GM10266 (cell line): Measurements from ENCODE around the gene MARCHF10.
A peak's percentile ranks its signal among the peaks of the same experiment; 100 is the strongest.
"Not testable (repeated sequence)": the region's sequence is repeated elsewhere in the genome, so short reads cannot be mapped to it uniquely, and the experiment has no call there.

ENCODE experiments used
- DNase-seq: peaks from one replicate; pipeline ENCODE4 v3.0.0; 2012; ENCODE audit errors: extremely low spot score
- TF ChIP-seq, protein P1 (sequence below): IDR thresholded peaks from 2 replicates; pipeline ENCODE4 v1.5.1; 2012; ENCODE audit warnings: mild to moderate bottlenecking, low read depth; ENCODE audit not compliant: control insufficient read depth, insufficient read depth; ENCODE audit errors: missing control alignments

The MARCHF10 gene, protein sequence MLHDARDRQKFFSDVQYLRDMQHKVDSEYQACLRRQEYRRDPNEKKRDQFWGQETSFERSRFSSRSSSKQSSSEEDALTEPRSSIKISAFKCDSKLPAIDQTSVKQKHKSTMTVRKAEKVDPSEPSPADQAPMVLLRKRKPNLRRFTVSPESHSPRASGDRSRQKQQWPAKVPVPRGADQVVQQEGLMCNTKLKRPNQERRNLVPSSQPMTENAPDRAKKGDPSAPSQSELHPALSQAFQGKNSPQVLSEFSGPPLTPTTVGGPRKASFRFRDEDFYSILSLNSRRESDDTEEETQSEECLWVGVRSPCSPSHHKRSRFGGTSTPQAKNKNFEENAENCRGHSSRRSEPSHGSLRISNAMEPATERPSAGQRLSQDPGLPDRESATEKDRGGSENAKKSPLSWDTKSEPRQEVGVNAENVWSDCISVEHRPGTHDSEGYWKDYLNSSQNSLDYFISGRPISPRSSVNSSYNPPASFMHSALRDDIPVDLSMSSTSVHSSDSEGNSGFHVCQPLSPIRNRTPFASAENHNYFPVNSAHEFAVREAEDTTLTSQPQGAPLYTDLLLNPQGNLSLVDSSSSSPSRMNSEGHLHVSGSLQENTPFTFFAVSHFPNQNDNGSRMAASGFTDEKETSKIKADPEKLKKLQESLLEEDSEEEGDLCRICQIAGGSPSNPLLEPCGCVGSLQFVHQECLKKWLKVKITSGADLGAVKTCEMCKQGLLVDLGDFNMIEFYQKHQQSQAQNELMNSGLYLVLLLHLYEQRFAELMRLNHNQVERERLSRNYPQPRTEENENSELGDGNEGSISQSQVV

DNA sequence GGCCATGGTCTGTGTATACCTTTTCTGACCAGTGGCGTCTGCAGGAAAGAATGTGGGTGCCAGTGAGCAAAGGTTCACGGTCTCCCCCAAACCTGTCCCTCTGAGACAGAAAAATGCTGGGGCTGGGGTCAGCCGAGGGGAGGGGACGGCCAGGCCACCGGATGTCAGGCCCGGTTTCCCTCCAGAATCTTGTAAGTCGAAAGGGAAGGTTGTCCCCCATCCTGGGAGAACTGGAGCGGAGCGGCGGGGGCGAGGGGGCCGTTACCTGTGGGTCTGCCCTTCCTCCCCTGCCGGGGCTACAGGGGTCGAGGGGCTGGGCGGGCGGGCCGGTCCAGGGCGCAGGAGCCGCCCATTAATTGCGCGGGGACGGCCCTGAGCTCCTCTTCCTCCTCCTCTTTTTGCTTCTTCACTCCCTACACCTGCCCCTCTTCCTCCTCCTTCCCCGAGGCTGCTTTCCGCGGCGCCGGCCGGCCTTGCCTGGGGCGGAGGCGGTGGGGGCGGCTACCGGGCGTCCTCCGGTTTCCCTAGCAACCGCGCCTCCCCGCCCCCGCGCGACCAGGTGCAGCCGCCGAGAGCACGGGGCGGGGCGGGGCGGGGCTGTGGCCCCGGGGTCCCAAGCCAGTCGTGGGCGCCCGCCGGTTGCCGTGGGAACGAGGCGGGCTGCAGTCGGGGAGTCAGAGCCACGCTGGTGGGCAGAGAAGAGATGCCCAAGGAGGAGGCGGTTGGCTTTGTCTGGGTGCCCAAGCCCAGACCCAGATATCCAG, at the start of gene MARCHF10:
MARCHF10 (minus strand) TSS at position 503 of the 764 bp plus-strand sequence. CDS start 6,579 bp downstream, outside the sequence.
- TF ChIP-seq, protein P1, sequence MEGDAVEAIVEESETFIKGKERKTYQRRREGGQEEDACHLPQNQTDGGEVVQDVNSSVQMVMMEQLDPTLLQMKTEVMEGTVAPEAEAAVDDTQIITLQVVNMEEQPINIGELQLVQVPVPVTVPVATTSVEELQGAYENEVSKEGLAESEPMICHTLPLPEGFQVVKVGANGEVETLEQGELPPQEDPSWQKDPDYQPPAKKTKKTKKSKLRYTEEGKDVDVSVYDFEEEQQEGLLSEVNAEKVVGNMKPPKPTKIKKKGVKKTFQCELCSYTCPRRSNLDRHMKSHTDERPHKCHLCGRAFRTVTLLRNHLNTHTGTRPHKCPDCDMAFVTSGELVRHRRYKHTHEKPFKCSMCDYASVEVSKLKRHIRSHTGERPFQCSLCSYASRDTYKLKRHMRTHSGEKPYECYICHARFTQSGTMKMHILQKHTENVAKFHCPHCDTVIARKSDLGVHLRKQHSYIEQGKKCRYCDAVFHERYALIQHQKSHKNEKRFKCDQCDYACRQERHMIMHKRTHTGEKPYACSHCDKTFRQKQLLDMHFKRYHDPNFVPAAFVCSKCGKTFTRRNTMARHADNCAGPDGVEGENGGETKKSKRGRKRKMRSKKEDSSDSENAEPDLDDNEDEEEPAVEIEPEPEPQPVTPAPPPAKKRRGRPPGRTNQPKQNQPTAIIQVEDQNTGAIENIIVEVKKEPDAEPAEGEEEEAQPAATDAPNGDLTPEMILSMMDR = no peak
- peak; percentile 63 for DNase-seq

DNA sequence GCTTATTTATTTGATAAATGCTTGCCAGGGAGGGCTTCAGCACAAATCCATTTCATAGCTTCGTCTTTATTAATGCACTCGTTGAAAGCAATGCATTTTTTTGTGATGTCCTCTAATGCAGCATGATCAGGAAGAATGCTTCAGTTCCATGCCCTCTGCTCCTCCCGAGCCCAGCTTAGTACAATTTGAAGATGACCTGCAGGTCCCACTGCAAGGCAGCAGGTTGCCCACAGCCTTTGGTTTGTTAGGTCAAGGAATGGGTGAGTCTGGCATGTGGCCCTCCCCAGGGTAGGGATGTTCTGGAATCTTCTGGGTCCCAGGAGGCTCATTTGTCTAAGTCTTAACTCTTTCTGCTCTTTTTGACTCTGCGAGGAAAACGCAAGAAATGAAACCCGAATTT, 49.4 kb upstream of the MARCHF10 start:
- TF ChIP-seq, protein P1 = no peak
- DNase-seq = no peak

DNA sequence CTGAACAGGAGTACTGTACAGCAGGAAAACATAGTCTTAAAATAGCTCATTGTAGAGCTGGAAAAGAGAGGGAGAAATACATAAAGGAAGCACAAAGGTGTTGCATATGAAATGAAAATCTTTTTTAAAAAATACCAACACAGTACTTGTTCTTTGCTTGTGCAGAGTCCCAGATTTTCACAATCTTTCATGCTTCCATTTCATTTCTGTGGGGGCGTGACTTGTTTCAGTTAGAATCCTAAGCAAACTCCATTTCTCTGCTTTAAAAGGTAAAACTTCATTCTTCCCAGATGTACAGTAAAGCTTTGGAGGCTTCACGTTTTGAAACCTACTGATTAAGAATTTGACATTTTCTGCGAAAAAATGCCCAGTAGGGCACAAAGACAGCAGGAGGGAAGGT, 48.5 kb upstream of the MARCHF10 start:
- no peak for DNase-seq
- TF ChIP-seq, protein P1 = no peak

DNA sequence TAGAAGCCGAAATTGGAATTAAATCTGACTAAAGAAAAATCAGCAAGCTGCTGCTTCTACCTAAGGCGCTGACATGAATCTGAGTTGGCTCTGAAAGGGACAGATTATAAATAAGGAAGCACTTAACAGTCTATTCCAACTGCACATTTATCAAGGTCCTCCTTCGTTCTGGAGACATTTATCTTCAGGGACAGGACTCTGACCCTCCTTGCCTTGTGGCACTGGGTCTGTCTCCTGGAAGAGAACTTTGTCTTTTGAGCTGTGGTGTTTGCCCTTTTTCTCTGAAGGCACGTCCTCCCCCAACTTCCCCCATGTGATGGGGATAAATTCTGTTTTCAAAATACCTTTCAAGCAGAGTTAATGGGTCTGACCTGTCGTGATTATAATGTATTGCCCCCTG, 47.0 kb upstream of the MARCHF10 start:
- TF ChIP-seq, protein P1 = no peak
- no peak for DNase-seq

DNA sequence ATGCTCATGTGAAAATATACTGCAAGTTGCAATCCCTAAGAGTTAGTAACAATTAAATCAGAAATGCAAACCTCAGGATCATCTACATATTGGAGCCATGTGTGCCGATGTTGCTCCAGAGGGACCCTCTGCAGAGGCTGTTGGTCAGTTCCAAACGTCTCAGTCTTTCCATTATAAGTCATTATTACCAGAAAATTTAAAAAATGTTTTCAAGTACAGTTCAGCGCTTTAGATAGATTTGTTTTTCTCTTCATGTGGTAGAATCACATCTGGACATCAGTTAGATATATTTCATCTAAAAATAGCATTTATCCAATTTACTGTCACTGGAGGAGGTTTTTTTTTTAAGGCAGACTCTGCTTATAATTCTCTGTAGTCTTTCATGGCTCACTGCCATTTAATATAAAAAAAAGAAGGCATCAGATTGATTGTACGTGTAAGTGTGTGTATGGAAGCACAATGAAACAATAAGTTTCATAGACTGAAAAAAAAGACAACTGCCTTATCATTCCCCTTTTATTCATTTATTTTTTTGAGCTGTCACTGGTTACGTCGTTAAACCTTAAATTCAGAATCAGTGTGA, 46.1 kb upstream of the MARCHF10 start:
- DNase-seq = no peak
- TF ChIP-seq, protein P1 = no peak

DNA sequence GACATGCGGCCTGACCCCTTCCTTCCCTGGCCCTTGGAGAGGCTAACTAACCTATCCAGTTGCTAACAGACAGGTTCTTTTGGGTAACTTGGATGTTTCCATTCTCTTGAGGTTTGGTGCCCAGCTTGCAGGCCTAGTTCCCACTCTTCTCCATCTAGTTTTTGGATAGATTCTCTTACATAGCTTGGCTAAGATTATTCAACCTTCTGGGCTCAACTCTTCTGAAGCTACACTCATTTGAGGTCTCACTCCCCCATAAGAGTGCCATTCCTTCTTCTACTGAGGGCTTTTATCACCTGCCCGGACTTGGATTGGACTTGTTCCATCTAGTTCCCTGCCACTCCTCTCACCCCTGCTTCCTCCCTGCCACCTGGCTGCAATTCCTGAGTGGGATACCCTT, 44.1 kb upstream of the MARCHF10 start:
- DNase-seq = no peak
- TF ChIP-seq, protein P1 = no peak

DNA sequence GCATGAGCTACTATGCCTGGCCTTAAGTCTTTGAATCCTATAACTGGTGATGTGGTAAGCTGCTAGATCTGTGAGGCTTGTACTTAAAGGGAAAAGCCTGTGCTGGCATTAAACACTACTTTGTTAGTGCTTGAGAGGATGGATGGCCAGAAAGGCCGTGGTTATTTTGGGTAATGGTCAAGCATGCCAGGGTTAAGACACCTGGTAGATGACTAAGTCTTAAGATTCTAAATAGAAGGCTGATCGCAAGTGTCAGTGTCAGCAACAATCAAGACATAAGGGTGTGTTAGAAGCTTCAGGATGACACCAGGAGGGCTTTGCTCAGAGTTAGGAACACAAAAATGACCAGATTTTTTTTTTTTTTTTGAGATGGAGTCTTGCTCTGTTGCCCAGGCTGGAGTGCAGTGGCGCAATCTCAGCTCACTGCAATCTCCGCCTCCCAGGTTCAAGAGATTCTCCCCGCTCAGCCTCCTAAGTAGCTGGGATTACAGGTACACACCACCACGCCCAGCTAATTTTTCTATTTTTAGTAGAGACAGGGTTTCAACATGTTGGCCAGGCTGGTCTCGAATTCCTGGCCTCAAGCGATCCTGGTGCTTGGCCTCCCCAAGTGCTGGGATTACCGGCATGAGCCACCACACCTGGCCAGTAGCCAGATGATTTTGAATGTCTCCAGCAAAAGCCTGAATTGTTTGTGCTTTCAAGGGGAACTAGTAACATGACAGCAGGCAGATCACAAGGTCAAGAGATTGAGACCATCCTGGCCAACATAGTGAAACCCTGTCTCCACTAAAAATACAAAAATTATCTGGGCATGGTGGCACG, 41.7 kb upstream of the MARCHF10 start:
- not testable (repeated sequence) for DNase-seq
